Activated T-cell treated with anti-CD3 and anti-CD28 coated beads for 4 hours (primary cell): ENCODE data around the gene HNMT.

Source experiments
- DNase-seq: peaks from one replicate; pipeline ENCODE4 v3.0.0-alpha.2; 2020

HNMT gene

DNA sequence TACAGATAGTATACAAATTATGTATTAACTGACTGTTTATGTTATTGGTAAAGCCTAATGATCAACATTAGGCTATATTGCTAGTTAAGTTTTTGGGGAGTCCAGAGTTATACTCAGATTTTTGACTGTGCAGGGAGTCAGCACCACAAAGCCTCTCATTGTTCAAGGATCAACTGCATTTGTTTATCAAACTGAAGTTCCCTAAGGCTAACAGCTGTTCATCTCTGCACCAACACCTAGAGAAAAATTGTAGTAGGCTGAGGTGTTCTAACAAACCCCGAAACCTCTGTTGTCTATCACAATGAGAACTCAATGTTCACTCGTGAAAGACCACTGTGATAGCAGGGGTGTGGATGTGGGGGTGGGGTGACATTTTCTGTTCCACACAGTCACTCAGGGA, 97.7 kb downstream of the HNMT start:
- no peak for DNase-seq

DNA sequence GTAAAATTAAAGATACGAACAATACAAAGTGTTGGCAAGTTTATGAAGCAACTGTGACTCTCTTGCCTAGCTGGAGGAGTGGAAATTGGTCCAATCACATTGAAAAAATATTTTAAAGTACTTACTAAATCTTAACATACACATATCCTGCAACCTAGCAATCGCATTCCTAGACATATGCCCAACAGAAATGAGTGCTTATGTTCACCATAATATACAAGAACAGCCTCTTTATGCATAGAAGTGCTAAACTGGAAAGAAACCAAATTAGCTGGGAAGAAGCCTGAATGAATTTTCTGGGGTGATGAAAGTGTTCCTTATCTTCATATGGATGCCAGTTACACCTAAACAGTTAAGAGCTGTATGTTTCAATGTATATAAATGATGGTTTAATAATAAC, 98.9 kb downstream of the HNMT start:
- DNase-seq, result no peak
